ENCODE data around the gene ZPLD1. TPM values are rescaled to one million over a fixed set of nuclear protein-coding genes. Genes with fewer than 3 reads are reported as not detected.

The ZPLD1 gene
- total RNA-seq, 4 donors from 2014 or later, result not detected

DNA sequence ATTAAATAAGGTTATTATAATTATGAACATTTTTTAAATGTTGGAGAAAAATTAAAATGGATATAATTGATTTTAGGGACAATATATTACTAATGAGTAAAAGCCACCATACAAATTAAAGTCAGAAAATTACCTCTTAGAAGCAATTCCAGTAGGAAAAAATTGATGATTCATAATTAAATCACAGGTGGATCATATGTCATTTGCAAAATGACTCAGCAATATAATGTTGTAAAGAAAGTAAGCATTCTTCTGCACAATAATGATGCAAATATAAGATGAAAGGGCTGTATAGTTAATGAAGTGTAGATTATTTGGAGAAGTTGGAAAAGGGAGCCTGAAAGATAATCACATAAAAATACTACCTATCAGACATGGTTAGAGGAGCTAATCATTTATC, 25.8 kb downstream of the ZPLD1 start:
- Histone ChIP-seq H3K9me3 (no peaks in the 10 kb centered on the region), H3K36me3 (no peaks in the 10 kb centered on the region), H3K27ac (no peak overlapping the region), H3K4me3 (no peak overlapping the region), H3K4me1 (no peaks in the 10 kb centered on the region), H3K27me3 (no peaks in the 10 kb centered on the region)
- no peak for TF ChIP-seq POLR2A (IDR thresholded peaks at IDR 0.05)
- TF ChIP-seq, protein P1, sequence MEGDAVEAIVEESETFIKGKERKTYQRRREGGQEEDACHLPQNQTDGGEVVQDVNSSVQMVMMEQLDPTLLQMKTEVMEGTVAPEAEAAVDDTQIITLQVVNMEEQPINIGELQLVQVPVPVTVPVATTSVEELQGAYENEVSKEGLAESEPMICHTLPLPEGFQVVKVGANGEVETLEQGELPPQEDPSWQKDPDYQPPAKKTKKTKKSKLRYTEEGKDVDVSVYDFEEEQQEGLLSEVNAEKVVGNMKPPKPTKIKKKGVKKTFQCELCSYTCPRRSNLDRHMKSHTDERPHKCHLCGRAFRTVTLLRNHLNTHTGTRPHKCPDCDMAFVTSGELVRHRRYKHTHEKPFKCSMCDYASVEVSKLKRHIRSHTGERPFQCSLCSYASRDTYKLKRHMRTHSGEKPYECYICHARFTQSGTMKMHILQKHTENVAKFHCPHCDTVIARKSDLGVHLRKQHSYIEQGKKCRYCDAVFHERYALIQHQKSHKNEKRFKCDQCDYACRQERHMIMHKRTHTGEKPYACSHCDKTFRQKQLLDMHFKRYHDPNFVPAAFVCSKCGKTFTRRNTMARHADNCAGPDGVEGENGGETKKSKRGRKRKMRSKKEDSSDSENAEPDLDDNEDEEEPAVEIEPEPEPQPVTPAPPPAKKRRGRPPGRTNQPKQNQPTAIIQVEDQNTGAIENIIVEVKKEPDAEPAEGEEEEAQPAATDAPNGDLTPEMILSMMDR (IDR thresholded peaks at IDR 0.05), result no peak
- no peak for DNase-seq

DNA sequence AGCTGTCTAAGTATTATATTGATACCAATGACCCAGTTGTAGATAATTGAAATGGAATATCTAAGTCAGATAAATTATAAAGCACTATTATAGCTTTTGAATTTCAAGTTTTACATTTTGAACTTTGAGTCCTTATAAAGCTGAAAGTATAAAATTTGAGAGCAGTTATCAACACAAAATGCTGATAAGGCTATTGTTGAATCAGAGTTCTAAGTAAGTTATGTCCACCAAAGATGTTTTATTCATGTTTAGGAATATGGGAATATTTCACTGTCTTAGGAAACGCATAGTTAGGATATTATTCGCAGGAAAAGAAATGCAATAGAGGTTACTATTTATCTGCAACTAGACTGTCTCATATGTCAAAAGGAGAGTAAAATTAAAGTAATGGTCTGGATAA, 29.4 kb downstream of the ZPLD1 start:
- no peaks in the 10 kb centered on the region for H3K4me1 ChIP-seq
- H3K27ac ChIP-seq, result no peak overlapping the region
- H3K36me3 ChIP-seq, result no peaks in the 10 kb centered on the region
- no peaks in the 10 kb centered on the region for H3K27me3 ChIP-seq
- TF ChIP-seq, protein P1 (IDR thresholded peaks at IDR 0.05), result no peak
- no peak for TF ChIP-seq POLR2A (IDR thresholded peaks at IDR 0.05)
- DNase-seq, result no peak
- H3K9me3 ChIP-seq, result no peaks in the 10 kb centered on the region
- H3K4me3 ChIP-seq, result no peak overlapping the region

DNA sequence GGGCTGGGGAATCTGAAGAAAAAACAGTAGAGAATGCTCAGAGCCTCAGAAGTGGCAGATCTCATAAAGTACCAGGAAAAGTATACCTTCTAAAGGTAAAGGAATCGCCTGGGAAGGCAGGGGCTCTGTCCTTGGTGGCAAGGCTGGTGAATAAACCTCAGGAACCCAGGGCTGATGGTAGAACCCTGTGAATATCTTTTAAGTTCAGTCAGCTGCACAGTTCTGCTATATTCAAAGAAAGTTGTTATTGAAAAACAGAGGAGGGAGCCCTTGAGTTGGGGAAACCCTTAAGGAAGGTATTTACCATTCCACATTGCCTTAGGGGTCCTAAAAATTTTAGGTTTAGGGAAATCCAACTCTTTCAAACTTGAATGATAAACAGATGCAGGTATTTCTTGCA, 31.2 kb downstream of the ZPLD1 start:
- TF ChIP-seq, protein P1 (IDR thresholded peaks at IDR 0.05), result no peak
- H3K36me3 ChIP-seq, result no peaks in the 10 kb centered on the region
- no peak for DNase-seq

DNA sequence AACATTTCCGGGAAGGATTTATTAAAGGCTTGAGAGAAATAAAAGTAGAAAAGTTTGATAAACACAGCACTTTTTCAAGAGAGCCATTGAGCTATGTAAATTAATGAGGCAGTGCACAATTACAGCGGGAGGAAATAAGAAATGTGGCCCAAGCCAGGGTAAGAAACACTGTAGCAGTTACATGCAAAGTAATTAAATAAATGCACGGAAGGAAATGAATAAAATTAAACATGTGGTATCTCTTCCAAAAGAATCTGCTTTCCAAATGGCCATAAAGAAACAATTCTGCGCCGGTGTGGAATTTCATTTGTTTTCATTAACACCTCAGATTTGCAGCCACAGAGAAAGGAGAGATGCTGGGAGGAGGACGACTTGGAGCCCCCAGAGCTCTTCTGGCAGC, 35.3 kb downstream of the ZPLD1 start:
- Histone ChIP-seq H3K27ac (no peak overlapping the region), H3K36me3 (no peaks in the 10 kb centered on the region), H3K27me3 (no peaks in the 10 kb centered on the region), H3K4me1 (no peaks in the 10 kb centered on the region), H3K9me3 (no peaks in the 10 kb centered on the region), H3K4me3 (no peak overlapping the region)
- TF ChIP-seq, protein P1 (IDR thresholded peaks at IDR 0.05), result no peak
- no peak for TF ChIP-seq POLR2A (IDR thresholded peaks at IDR 0.05)
- DNase-seq, result no peak

More for the DNA sequence above, 31.2 kb downstream of the ZPLD1 start:
- H3K27me3 ChIP-seq, result no peaks in the 10 kb centered on the region
- H3K9me3 ChIP-seq, result no peaks in the 10 kb centered on the region
- H3K27ac ChIP-seq, result no peak overlapping the region
- H3K4me1 ChIP-seq, result no peaks in the 10 kb centered on the region
- H3K4me3 ChIP-seq, result no peak overlapping the region

DNA sequence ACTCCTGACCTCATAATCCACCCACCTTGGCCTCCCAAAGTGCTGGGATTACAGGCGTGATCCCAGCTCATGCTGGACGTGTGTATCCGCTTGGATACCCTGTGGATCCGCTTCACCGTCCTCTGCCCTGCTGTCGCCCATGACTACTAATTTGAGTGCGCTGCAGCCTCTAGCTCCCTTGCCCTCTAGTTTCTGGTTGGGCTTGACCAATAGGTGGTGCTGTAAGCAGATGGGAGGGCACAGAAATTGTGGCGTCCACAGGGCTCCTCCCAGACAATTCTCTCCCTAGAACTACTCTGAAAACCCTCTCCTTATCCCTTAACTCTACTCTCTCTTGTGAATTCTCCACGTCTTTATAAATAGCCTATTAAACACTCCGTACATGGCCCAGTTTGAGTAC, 36.2 kb downstream of the ZPLD1 start:
- H3K9me3 ChIP-seq, result no peaks in the 10 kb centered on the region
- TF ChIP-seq, protein P1 (IDR thresholded peaks at IDR 0.05), result no peak
- TF ChIP-seq POLR2A (IDR thresholded peaks at IDR 0.05), result no peak
- H3K27me3 ChIP-seq, result no peaks in the 10 kb centered on the region
- no peak overlapping the region for H3K27ac ChIP-seq
- no peaks in the 10 kb centered on the region for H3K36me3 ChIP-seq
- no peak for DNase-seq
- H3K4me1 ChIP-seq, result no peaks in the 10 kb centered on the region
- H3K4me3 ChIP-seq, result no peak overlapping the region

DNA sequence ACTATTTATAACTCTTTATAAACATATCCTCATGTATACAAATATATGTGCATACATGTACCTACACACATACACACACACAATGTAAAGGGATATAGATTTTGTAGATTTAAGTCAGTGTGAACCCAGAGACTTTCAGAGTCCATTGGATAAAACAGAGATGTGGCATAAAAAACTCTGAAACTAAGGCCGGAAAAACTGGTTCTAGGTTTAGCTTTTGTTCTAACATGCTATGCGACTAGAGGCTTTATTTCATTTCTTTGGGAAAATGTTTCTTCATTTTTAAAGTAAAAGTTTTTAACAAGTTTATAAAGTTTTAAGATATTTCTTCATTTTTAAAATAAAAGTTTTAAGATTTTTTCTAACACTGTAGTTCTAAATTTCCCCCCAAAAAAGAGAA, 36.7 kb downstream of the ZPLD1 start:
- DNase-seq, result no peak
- H3K9me3 ChIP-seq, result no peaks in the 10 kb centered on the region
- H3K4me1 ChIP-seq, result no peaks in the 10 kb centered on the region
- H3K36me3 ChIP-seq, result no peaks in the 10 kb centered on the region
- TF ChIP-seq POLR2A (IDR thresholded peaks at IDR 0.05), result no peak
- TF ChIP-seq, protein P1 (IDR thresholded peaks at IDR 0.05), result no peak
- H3K27ac ChIP-seq, result no peak overlapping the region
- H3K4me3 ChIP-seq, result no peak overlapping the region
- H3K27me3 ChIP-seq, result no peaks in the 10 kb centered on the region

All from Peyer's patch (tissue), 4 donors.